ENCODE measurements around the gene EPHB4. TPM values are rescaled to one million over a fixed set of nuclear protein-coding genes. Genes with fewer than 3 reads are reported as not detected.
"Not testable (repeated sequence)": the region's sequence is repeated elsewhere in the genome, so short reads cannot be mapped to it uniquely, and the experiment has no call there.

EPHB4 gene
- total RNA-seq, 1 experiment from 2014 or later: 42.7 TPM

DNA sequence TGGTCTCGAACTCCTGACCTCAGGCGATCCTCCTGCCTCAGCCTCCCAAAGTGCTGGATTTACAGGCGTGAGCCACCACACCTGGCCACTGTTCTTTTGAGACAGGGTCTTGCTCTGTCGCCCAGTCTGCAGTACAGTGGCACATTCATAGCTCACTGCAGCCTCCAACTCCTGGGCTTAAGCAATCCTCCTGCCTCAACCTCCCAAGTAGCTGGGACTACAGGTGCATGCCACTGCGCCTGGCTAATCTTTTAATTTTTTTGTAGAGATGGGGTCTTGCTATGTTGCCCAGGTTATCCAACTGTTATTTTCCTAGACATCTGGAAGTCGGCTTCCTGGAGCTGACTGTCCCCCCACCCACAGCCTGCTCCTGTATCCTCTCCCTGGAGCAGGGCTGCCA is 20.4 kb downstream of the EPHB4 start:
- DNase-seq, H3K9me3 ChIP-seq, H3K27me3 ChIP-seq, H3K4me3 ChIP-seq: not testable (repeated sequence)
- peaks cover 61% of the 10 kb centered on the region for H3K36me3 ChIP-seq

DNA sequence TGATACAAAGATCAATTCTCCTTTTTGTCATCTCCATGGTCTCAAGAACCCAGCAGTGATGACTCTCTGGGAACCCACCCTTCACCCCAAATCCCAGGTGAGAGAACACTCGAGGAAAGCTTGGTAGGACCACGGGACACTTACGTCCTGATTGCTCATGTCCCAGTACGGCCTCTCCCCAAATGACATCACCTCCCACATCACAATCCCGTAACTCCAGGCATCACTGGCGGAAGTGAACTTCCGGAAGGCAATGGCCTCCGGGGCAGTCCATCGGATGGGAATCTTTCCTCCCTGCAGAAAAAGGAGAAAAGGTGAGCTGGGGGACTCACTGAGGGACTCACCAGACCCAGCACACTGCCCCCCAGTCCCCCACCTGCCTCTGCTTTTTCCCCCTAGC is 21.0 kb downstream of the EPHB4 start:
- Histone ChIP-seq H3K36me3 (peaks cover 59% of the 10 kb centered on the region), H3K4me3 (no peak overlapping the region), H3K9me3 (no peaks in the 10 kb centered on the region), H3K27me3 (no peaks in the 10 kb centered on the region)
- DNase-seq: no peak

DNA sequence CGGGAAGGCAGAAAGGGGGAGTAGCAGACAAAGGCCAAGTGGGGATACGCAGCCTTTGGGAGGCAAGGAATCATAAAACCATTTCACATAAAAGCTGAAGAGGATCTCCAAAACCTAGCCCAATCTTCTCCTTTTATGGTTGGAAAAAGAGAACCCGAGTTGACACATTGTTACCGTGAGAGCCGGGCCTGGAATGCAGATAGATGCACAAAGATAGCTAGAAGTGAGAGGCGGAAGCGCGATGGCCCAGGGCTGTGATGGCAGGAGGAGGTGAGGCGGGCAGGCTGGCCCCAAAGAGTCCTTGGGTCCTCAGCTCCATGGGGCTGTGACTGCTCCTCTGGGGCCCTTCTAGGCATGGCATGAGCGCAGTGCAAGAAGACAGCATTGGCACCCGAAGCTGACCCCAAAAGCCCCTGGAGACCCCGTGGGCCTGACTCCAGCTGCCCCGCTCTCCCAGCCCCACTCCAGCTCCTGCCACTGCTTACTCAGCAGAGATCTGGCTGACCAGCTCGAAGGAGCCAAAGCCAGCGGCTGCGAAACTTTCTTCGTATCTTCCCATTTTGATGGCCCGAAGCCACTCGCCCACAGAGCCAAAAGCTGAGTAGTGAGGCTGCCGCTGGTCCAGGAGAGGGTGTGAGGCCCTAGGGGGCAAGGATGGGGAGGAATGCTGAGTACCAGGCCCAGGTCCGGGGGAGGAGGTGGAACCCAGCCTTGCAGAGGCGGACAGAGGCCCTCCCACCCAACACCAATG is 22.5 kb downstream of the EPHB4 start:
- DNase-seq: no peak
- H3K9me3 ChIP-seq: no peaks in the 10 kb centered on the region
- H3K27me3 ChIP-seq: no peaks in the 10 kb centered on the region
- H3K36me3 ChIP-seq: peaks cover 51% of the 10 kb centered on the region
- no peak overlapping the region for H3K4me3 ChIP-seq

DNA sequence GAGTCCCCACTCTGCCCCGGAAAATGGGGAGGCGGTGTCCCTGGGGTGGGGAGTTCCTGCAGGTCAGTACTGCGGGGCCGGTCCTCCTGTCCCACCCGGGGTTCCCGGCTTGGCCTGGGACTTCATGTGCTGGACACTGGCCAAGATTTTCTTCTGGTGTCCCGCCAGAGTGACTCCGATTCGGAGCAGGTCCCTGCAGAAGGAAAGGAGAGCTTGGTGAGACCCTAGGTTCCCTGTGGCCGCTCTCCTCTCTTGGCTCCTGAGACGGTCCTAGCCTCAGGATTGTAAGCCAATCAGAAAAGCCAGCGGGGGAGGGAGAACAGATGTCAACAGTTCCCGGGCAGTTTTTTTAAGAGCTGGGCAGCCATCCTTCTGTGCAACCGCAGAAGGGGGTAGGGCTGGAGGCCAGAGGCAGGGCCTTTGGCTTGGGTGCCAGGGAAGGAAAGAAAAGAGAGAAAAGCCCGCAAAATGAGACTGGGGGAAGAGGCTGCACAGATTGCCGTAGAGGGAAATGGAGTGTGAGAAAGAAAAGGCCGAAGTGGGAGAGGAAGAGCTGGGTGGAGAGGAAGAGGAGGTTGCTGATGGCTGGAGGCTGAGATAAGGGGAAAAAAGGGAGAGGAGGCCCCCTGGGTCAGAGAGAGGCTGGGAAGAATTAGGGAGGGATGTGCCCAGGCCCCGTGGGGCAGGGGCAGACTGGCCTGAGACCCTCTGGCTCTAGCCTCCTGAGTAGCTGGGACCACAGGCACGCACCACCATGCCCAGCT is 23.7 kb downstream of the EPHB4 start:
- Histone ChIP-seq H3K27me3 (no peaks in the 10 kb centered on the region), H3K9me3 (no peaks in the 10 kb centered on the region), H3K36me3 (peaks cover 41% of the 10 kb centered on the region), H3K4me3 (no peak overlapping the region)
- DNase-seq: peak; percentile 89

DNA sequence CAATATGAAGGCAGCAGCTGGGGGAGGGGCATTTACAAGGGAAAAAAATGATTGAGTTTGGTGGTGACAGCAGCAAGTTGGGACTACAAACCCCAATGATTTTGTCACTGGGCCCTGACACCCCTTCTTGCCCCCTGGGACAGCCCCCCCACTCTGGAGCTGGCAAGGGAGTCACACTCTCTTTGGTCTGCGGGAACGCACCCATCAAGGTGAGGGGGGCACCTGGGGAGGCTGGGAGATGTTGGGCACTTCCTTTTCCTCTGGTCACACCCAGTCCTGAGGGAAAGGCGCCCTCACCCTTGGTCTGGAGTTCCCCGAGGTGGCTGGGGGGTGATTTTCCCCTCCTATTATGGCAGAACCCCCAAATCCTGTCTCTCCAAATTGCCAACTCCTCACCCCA is 24.4 kb downstream of the EPHB4 start:
- Histone ChIP-seq H3K27me3 (no peaks in the 10 kb centered on the region), H3K36me3 (peaks cover 36% of the 10 kb centered on the region), H3K9me3 (no peaks in the 10 kb centered on the region), H3K4me3 (no peak overlapping the region)
- DNase-seq: no peak

DNA sequence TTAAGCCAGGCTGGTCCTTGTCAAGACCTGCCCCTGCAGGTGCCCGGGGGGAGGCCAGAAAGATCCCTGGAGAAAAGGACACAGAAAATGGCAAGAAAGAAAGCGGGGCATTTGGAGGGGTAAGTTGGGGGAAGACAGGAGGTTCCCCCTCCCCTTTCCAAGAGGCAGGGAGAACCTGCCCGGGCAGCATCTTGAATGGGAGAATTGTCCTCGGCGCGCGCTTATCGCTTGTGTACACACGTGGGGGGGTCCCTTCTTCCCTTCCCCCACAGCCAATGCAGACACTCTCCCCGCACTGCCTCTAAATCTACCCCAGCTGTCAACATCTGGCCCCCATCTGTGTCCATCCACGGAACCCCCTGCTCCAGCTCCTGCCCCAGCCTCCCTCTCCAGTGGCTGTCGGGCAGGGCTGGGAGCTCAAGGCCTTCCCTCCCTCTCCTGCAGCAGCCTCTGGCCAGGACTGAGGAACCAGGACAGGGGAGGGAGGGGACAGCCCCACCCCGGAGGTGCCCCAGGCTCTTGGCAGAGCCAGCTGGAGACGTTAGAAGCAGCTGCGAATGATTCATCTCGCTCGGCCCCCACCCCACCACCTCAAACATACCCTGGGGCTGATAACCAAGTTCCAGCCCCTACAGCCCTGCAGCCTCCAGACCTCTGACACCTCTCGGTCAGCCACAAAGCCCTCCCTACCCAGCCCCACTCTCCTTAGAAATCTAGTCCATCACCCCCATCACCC is 25.3 kb downstream of the EPHB4 start:
- H3K9me3 ChIP-seq: no peaks in the 10 kb centered on the region
- H3K27me3 ChIP-seq: no peaks in the 10 kb centered on the region
- DNase-seq: peak; percentile 95
- H3K4me3 ChIP-seq: no peak overlapping the region
- H3K36me3 ChIP-seq: peaks cover 32% of the 10 kb centered on the region

DNA sequence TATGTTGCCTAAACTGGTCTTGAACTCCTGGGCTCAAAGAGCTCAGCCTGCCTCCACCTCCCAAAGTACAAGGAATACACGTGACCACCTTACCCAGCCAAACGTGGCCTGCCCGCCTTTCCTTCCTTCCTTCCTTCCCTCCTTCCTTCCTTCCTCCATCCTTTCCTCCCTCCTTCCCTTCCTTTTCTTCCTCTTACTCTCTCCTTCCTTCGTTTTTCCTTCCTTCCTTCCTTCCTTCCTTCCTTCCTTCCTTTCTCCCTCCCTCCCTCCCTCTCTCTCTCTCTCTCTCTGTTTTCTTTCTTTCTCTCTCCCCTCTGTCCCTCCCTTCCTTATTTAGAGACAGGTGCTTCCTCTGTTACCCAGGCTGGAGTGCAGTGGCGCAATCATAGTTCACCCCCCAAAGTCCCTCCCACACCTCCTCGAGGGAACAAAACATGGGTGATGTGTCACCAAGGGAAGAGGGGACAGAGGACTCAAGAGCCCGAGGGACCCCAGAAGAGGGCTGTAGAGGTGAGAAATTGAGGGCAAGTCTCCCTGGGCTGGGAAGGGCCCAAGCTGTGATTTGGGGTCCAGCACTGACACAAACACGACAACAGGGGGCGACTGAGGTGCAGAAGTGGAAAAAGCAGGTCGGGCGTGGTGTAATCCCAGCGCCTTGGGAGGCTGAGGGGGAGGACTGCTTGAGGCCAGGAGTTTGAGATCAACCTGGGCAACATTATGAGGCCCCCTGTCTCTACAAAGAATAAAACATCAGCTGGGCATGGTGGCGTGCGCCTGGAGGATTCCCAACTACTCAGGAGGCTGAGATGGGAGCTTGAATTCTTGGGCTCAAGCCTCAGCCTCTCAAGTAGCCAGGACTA is 28.1 kb downstream of the EPHB4 start:
- peak; percentile 50 for DNase-seq
- Histone ChIP-seq H3K27me3 (no peaks in the 10 kb centered on the region), H3K9me3 (no peaks in the 10 kb centered on the region), H3K36me3 (peaks cover 13% of the 10 kb centered on the region), H3K4me3 (no peak overlapping the region)

DNA sequence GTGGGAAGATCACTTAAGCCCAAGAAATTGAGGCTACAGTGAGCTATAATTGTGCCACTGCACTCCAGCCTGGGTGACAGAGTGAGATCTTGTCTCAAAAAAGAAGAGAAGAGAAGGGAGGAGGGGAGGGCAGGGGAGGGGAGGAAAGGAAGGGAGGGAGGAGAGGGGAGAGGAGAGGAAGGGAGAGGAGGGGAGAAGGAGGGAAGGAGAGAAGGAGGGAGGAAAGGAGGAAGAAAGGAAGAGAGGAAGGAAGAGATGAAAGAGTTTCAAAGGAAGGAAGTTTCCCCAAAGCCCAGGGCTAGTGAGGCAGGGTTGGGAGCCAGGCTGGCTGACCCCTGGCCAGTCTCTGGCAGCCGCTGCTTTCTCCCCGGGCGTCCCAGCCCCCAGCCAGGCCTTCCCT is 32.6 kb downstream of the EPHB4 start:
- no peaks in the 10 kb centered on the region for H3K27me3 ChIP-seq
- no peaks in the 10 kb centered on the region for H3K9me3 ChIP-seq
- DNase-seq: no peak
- H3K36me3 ChIP-seq: no peaks in the 10 kb centered on the region
- no peak overlapping the region for H3K4me3 ChIP-seq

DNA sequence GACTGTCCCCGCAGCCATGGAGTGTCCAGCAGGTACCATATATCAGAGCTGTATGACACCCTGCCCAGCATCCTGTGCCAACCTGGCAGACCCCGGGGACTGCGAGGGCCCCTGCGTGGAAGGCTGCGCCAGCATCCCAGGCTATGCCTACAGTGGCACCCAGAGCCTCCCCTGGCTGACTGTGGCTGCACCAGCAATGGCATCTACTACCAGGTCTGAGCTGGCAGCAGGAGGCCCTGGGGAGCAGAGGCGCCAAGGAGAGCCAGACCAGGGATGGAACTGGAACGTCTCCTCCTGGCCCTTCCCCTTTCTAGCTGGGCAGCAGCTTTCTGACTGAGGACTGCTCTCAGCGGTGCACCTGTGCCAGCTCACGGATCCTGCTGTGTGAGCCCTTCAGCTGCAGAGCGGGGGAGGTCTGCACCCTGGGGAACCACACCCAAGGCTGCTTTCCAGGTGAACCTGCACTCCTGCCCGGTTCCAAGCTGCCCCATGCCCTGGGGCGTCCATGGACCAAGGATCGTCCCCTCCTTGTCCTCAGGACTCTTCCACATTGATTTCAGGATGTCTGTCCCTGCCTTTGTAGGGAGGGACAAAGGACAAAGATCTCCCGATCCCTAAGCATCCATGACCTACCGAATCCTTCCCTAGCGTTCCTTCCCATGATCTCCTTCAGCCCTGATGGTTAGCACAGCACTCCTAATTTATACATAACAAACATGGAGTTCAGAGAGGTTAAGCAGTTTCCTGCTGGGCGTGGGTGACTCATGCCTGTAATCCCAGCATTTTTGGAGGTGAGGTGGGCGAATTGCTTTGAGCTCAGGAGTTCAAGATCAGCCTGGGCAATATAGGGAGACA is 33.3 kb downstream of the EPHB4 start:
- no peaks in the 10 kb centered on the region for H3K27me3 ChIP-seq
- peak; percentile 27 for DNase-seq
- no peaks in the 10 kb centered on the region for H3K9me3 ChIP-seq
- no peaks in the 10 kb centered on the region for H3K36me3 ChIP-seq
- no peak overlapping the region for H3K4me3 ChIP-seq

DNA sequence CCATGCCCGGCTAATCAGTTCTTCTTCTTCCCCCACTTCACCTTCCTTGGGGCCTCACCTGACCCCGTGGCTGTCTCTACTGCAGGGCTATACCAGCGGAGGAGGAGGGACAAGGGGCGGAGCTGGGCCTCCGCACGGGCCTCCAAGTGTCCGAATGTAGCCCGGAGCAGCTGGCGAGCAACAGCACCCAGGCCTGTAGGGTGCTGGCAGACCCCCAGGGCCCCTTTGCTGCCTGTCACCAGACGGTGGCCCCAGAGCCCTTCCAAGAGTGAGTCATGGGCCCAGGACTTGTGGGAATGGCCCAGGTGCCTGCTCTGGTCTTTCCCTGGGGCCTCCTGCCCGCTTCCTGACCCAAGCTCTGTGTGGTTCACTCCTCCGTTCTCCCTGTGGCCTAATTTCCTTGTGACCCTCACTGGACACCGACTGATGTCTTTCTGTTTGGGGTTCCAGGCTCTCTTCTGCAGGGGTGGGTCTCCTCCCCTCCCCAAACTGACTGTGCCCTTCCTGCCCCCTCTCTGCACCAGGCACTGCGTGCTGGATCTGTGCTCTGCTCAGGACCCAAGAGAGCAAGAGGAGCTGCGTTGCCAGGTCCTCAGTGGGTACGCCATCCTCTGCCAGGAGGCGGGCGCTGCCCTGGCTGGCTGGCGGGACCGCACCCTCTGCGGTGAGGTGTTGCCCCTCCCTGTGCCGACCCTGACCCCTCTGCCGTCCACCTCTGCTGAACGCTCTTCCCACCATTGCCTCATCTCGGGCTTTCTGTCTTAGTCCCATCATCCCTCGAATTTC is 35.2 kb downstream of the EPHB4 start:
- DNase-seq: no peak
- no peaks in the 10 kb centered on the region for H3K36me3 ChIP-seq
- no peaks in the 10 kb centered on the region for H3K27me3 ChIP-seq
- H3K9me3 ChIP-seq: no peaks in the 10 kb centered on the region
- no peak overlapping the region for H3K4me3 ChIP-seq

DNA sequence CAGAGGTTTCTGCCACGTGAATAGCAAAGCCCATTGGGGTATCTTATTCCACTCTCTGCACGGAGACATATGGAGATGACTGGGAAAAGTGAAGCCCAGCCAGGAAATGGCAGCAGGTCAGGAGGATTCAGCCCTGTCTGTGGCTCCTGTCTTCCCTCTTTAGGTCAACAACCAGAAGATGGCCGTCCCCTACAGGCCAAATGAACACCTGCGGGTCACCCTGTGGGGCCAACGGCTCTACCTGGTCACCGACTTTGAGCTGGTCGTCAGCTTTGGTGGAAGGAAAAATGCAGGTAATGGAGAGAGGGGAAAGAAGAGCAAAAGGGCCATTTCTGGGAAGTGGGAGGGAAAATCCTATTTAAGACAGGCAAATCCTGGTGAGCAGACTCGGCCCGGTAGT is 38.3 kb downstream of the EPHB4 start:
- Histone ChIP-seq H3K36me3 (no peaks in the 10 kb centered on the region), H3K4me3 (no peak overlapping the region), H3K27me3 (no peaks in the 10 kb centered on the region), H3K9me3 (no peaks in the 10 kb centered on the region)
- no peak for DNase-seq

DNA sequence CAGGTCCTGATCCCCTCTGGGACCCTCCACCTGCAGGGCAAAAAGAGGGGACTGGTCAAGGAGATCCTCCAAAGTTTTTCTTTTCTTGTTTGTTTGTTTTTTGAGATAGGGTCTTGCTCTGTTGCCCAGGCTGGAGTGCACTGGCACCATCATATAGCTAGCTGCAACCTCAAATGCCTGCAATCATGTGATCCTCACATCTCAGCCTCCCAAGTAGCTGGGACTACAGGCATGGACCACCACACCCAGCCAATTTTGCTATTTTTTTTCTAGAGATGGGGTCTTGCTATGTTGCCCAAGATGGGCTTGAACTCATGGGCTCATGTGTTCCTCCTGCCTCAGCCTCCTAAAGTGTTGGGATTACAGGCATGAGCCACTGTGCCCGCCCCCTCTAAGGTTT is 41.0 kb downstream of the EPHB4 start:
- H3K27me3 ChIP-seq: no peaks in the 10 kb centered on the region
- H3K36me3 ChIP-seq: no peaks in the 10 kb centered on the region
- DNase-seq: no peak
- no peaks in the 10 kb centered on the region for H3K9me3 ChIP-seq
- H3K4me3 ChIP-seq: no peak overlapping the region

DNA sequence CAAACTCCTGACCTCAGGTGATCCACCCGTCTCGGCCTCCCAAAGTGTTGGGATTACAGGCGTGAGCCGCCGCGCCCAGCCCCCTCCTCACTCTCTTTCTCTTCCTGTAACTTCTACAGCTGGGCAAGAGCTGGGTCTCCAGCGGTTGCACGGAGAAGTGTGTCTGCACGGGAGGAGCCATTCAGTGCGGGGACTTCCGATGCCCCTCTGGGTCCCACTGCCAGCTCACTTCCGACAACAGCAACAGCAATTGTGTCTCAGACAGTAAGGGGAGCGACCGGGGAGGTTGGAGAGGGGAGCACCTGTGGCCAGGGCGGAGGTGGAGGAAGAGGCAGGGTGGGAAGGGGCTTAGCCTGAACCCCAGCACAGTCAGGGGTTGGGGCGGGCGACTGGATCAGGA is 41.4 kb downstream of the EPHB4 start:
- Histone ChIP-seq H3K9me3 (no peaks in the 10 kb centered on the region), H3K27me3 (no peaks in the 10 kb centered on the region), H3K4me3 (no peak overlapping the region), H3K36me3 (no peaks in the 10 kb centered on the region)
- no peak for DNase-seq

DNA sequence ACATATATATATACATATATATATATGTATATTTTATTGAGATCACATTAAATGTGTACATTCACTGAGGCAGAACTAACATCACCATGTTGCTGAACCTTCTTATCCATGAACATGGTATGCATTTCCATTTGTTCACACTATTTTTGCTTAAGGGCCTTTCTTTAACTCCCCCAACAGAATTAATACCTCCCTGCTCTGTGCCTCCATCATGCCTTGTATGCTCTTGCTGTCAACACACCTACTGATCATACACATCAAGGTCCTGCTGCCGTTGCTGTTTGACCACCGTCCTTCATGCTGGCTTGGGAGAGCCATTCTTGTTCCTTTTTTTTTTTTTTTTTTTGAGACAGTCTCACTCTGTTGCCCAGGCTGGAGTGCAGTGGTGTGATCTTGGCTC is 43.5 kb downstream of the EPHB4 start:
- DNase-seq: no peak
- no peaks in the 10 kb centered on the region for H3K27me3 ChIP-seq

DNA sequence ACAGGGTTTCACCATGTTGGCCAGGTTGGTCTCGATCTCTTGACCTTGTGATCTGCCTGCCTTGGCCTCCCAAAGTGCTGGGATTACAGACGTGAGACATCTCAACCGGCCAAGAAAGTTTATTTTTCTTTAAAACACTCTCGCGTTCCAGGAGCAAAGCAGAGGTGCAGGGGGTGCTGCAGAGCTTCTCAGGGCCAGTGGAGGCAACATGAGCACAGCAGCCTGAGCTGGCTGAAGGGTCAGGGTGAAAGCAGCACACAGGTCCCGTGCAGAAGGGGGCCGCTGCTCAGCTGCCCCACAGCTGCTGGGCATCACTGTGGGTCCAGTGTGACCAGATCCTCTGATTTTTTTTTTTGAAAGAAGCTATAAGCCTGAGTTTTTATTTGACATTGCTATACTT is 46.1 kb downstream of the EPHB4 start:
- DNase-seq: no peak
- Histone ChIP-seq H3K36me3 (no peaks in the 10 kb centered on the region), H3K27me3 (no peaks in the 10 kb centered on the region), H3K9me3 (no peaks in the 10 kb centered on the region), H3K4me3 (no peak overlapping the region)

More for the DNA sequence above, 43.5 kb downstream of the EPHB4 start:
- no peaks in the 10 kb centered on the region for H3K9me3 ChIP-seq
- no peak overlapping the region for H3K4me3 ChIP-seq
- H3K36me3 ChIP-seq: no peaks in the 10 kb centered on the region
